ENCODE data around the gene ADCY2.

Gene ADCY2
- total RNA-seq: 0 reads per million in 2 experiments

- DNase-seq (ENCODE audit: low read depth): no peak
Measured at GRCh38 chr5:7395947-7396712, at the start of gene ADCY2. Gene ADCY2 (plus strand): TSS chr5:7396138. CDS start chr5:7396297, 159 bp downstream.

GRCh38 chr5:7347377-7347776 is 48.6 kb upstream of the ADCY2 start:
- no peak for DNase-seq (ENCODE audit: low read depth)

GRCh38 chr5:7348168-7348854 is 47.6 kb upstream of the ADCY2 start:
- no peak for DNase-seq (ENCODE audit: low read depth)

GRCh38 chr5:7361593-7361992 is 34.3 kb upstream of the ADCY2 start:
- no peak for DNase-seq (ENCODE audit: low read depth)

GRCh38 chr5:7363067-7363677 is 32.8 kb upstream of the ADCY2 start:
- DNase-seq (ENCODE audit: low read depth): no peak

GRCh38 chr5:7364226-7364875 is 31.6 kb upstream of the ADCY2 start:
- no peak for DNase-seq (ENCODE audit: low read depth)

- DNase-seq (ENCODE audit: low read depth): no peak
Measured at GRCh38 chr5:7367780-7368179, 28.2 kb upstream of the ADCY2 start.

- DNase-seq (ENCODE audit: low read depth): no peak
Measured at GRCh38 chr5:7372399-7372798, 23.5 kb upstream of the ADCY2 start.

GRCh38 chr5:7374186-7374585 is 21.8 kb upstream of the ADCY2 start:
- no peak for DNase-seq (ENCODE audit: low read depth)

- no peak for DNase-seq (ENCODE audit: low read depth)
Measured at GRCh38 chr5:7375457-7375856, 20.5 kb upstream of the ADCY2 start.

- no peak for DNase-seq (ENCODE audit: low read depth)
Measured at GRCh38 chr5:7376871-7377270, 19.1 kb upstream of the ADCY2 start.

- no peak for DNase-seq (ENCODE audit: low read depth)
Measured at GRCh38 chr5:7377761-7378160, 18.2 kb upstream of the ADCY2 start.

GRCh38 chr5:7382588-7382987 is 13.3 kb upstream of the ADCY2 start:
- no peak for DNase-seq (ENCODE audit: low read depth)

- DNase-seq (ENCODE audit: low read depth): no peak
Measured at GRCh38 chr5:7385681-7386080, 10.3 kb upstream of the ADCY2 start.

- DNase-seq (ENCODE audit: low read depth): no peak
Measured at GRCh38 chr5:7388553-7388952, 7.4 kb upstream of the ADCY2 start.

- DNase-seq (ENCODE audit: low read depth): no peak
Measured at GRCh38 chr5:7391215-7391614, 4.7 kb upstream of the ADCY2 start.

GRCh38 chr5:7391814-7392692 is 3.9 kb upstream of the ADCY2 start:
- DNase-seq (ENCODE audit: low read depth): no peak

- no peak for DNase-seq (ENCODE audit: low read depth)
Measured at GRCh38 chr5:7392693-7393024, 3.3 kb upstream of the ADCY2 start.

- no peak for DNase-seq (ENCODE audit: low read depth)
Measured at GRCh38 chr5:7393921-7394799, 1.8 kb upstream of the ADCY2 start.

- no peak for DNase-seq (ENCODE audit: low read depth)
Measured at GRCh38 chr5:7394889-7395431, 978 bp upstream of the ADCY2 start.
